DND-41 (cell line): ENCODE results near the gene IL6R.

ENCODE experiments used
- ATAC-seq: fragments of 200-7000 bp; cut with Tn5 transposase; 3 replicates; pipeline ENCODE4 v1.9.1; 2021; ENCODE audit warnings: low read depth; ENCODE audit not compliant: insufficient read depth
- DNase-seq: peaks from one replicate; pipeline ENCODE4 v3.0.0-alpha.2; 2020
- H2AFZ ChIP-seq: 2 replicates; pipeline ENCODE4 v1.6.0; 2012; ENCODE audit warnings: low read depth, low read length
- H3K27ac ChIP-seq: 2 replicates; pipeline ENCODE4 v1.5.1; 2012; ENCODE audit warnings: low read length, inconsistent platforms
- H3K27me3 ChIP-seq: fragments of 200-600 bp; sonication (generic); 2 replicates; pipeline ENCODE4 v1.6.0; 2012; ENCODE audit warnings: low read length, mild to moderate bottlenecking, inconsistent platforms; ENCODE audit not compliant: insufficient read depth, poor library complexity
- H3K36me3 ChIP-seq: 2 replicates; pipeline ENCODE4 v1.5.1; 2012; ENCODE audit warnings: low read length, inconsistent platforms; ENCODE audit not compliant: insufficient read depth
- H3K4me1 ChIP-seq: 2 replicates; pipeline ENCODE4 v1.5.1; 2012; ENCODE audit warnings: mild to moderate bottlenecking, low read length; ENCODE audit not compliant: insufficient read depth
- H3K4me2 ChIP-seq: 2 replicates; pipeline ENCODE4 v1.6.0; 2012; ENCODE audit warnings: mild to moderate bottlenecking, moderate library complexity, low read length, inconsistent platforms; ENCODE audit not compliant: insufficient read depth
- H3K4me3 ChIP-seq, 2 experiments: fragments of 200-600 bp in 1 of 2; shearing (Covaris generic) in 1 of 2; 2 replicates each; pipeline ENCODE4 v1.5.1; 2012 to 2016; ENCODE audit warnings: inconsistent platforms in 2 of 2, low read length in 2 of 2, mild to moderate bottlenecking in 2 of 2, low read depth in 1 of 2, moderate library complexity in 1 of 2
- H3K79me2 ChIP-seq: 2 replicates; pipeline ENCODE4 v1.6.0; 2012; ENCODE audit warnings: low read length, inconsistent platforms; ENCODE audit not compliant: insufficient read depth
- H3K9ac ChIP-seq: 2 replicates; pipeline ENCODE4 v1.6.0; 2012; ENCODE audit warnings: low read depth, mild to moderate bottlenecking, inconsistent platforms, low read length, moderate library complexity
- H3K9me3 ChIP-seq: 2 replicates; pipeline ENCODE4 v1.5.1; 2012; ENCODE audit warnings: low read length, moderate library complexity, mild to moderate bottlenecking, inconsistent platforms; ENCODE audit not compliant: insufficient read depth, severe bottlenecking
- H4K20me1 ChIP-seq: 2 replicates; pipeline ENCODE4 v1.6.0; 2012; ENCODE audit warnings: low read length; ENCODE audit not compliant: insufficient read depth
- CTCF ChIP-seq: IDR thresholded peaks from 2 replicates; pipeline ENCODE4 v1.5.1; 2012; ENCODE audit warnings: borderline replicate concordance, low read length, moderate library complexity, mild to moderate bottlenecking; ENCODE audit not compliant: poor library complexity, severe bottlenecking; ENCODE audit errors: extremely low read depth
- EZH2 ChIP-seq: IDR thresholded peaks from 3 replicates; pipeline ENCODE4 v1.6.1; 2012; ENCODE audit warnings: borderline replicate concordance, low read depth, mild to moderate bottlenecking, moderate library complexity, low read length, inconsistent platforms; ENCODE audit not compliant: severe bottlenecking

The IL6R gene

GRCh38 chr1:154422521-154422920 is 17.4 kb downstream of the IL6R start:
- Histone ChIP-seq H2AFZ (no peak overlapping the region), H3K4me2 (no peak overlapping the region), H3K9ac (no peak overlapping the region), H3K36me3 (no peaks in the 10 kb centered on the region), H3K27me3 (peaks cover 13% of the 10 kb centered on the region), H3K27ac (no peak overlapping the region), H3K9me3 (no peaks in the 10 kb centered on the region), H4K20me1 (no peaks in the 10 kb centered on the region), H3K79me2 (no peaks in the 10 kb centered on the region), H3K4me3 (no peak overlapping the region), H3K4me1 (no peaks in the 10 kb centered on the region)
- DNase-seq, result no peak
- TF ChIP-seq EZH2 (no peak), CTCF (no peak)
- ATAC-seq, result no peak

GRCh38 chr1:154423304-154423987 is 18.3 kb downstream of the IL6R start:
- Histone ChIP-seq H3K9me3 (no peaks in the 10 kb centered on the region), H3K27ac (no peak overlapping the region), H3K36me3 (no peaks in the 10 kb centered on the region), H4K20me1 (no peaks in the 10 kb centered on the region), H3K27me3 (peaks cover 13% of the 10 kb centered on the region), H3K9ac (no peak overlapping the region), H2AFZ (no peak overlapping the region), H3K4me1 (no peaks in the 10 kb centered on the region), H3K4me3 (no peak overlapping the region), H3K4me2 (no peak overlapping the region), H3K79me2 (no peaks in the 10 kb centered on the region)
- TF ChIP-seq CTCF (no peak), EZH2 (no peak)
- no peak for DNase-seq
- no peak for ATAC-seq

GRCh38 chr1:154423988-154424326 is 18.8 kb downstream of the IL6R start:
- Histone ChIP-seq H3K9me3 (no peaks in the 10 kb centered on the region), H3K4me3 (no peak overlapping the region), H3K36me3 (no peaks in the 10 kb centered on the region), H3K4me2 (no peak overlapping the region), H2AFZ (no peak overlapping the region), H3K4me1 (no peaks in the 10 kb centered on the region), H3K79me2 (no peaks in the 10 kb centered on the region), H4K20me1 (no peaks in the 10 kb centered on the region), H3K27ac (no peak overlapping the region), H3K9ac (no peak overlapping the region), H3K27me3 (peaks cover 13% of the 10 kb centered on the region)
- TF ChIP-seq CTCF (no peak), EZH2 (no peak)
- ATAC-seq (no peak), DNase-seq (no peak)
